ENCODE measurements around the gene APLP2. TPM values are rescaled to one million over a fixed set of nuclear protein-coding genes. Genes with fewer than 3 reads are reported as not detected.

The APLP2 gene
- total RNA-seq, 1 experiment from 2014 or later: 210 TPM

DNA sequence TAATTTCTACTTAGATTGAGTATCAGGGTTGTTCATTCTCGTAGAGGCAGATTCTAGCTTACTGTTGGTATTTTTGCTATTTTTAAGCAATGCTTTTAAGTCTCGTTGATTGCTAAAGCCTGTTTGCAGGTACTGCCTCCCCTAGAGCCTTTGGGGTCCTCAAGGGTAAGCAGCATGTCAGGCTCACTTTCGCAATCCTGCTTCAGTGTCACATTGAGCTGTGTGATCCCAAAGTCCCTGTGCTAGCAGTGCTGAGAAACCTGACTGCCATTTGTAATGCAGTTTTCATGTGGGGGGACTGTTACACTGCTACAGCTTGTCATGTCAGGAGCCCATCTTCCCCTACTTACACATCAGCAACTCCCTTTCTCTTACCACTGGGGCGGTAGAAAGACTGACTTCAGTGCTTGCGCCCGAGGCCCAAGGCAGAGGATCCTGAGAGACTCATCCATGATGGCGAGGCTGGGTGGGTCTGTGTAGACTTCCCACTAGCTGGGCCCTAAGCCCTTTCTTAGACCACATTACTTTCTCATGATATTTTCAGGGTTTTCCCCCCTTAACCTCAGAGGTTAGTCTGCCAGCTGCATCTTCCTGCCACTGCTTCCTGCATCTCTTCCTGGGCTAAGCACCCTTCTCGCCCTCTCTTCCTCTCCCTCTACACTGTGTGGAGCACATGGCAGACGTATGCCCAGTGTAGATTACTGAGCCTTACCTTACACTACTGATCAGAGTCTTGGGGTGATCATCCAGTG, 49.1 kb downstream of the APLP2 start:
- ChIA-PET POLR2A (no interaction called here), RAD21 (ENCODE audit: low non-redundant PET in 1 of 2, low total read pairs in 2 of 2, uncharacterized antibody in 2 of 2, unreplicated experiment in 2 of 2) (no interaction called here), CTCF (interaction anchor here (1.7 kb wide), 1 partner anchor 13 kb away, joined by 6 read pairs; no protein-coding TSS in a partner anchor)
- H3K27ac ChIP-seq (ENCODE audit: low read depth, low read length): no peak overlapping the region
- H3K79me2 ChIP-seq (ENCODE audit: insufficient read depth, low read length): no peaks in the 10 kb centered on the region; the same call in 1 of the 2 replicates
- ATAC-seq: no peak
- 0 out of 2 replicates have a peak, but pooled peaks cover 3% of the 10 kb centered on the region for H4K20me1 ChIP-seq (ENCODE audit: insufficient read depth)
- H3K4me2 ChIP-seq (ENCODE audit: low read length): no peak overlapping the region
- H3K9ac ChIP-seq (ENCODE audit: low read length): no peak overlapping the region
- no peak overlapping the region for H2AFZ ChIP-seq (ENCODE audit: low read depth, low read length, poor library complexity, severe bottlenecking)
- no peaks in the 10 kb centered on the region for H3K9me2 ChIP-seq (ENCODE audit: insufficient read depth)
- no peaks in the 10 kb centered on the region for H3K27me3 ChIP-seq (ENCODE audit: insufficient read depth, low read length)
- no peak overlapping the region for H3K4me3 ChIP-seq (replicated peaks in 1 of 2; ENCODE audit: low read depth in 1 of 2, low read length in 2 of 2)
- DNase-seq (ENCODE audit: low read depth, low spot score): no peak
- no TSS peak for BruUV-seq (replicated peaks)
- no peaks in the 10 kb centered on the region for H3K9me3 ChIP-seq (ENCODE audit: control insufficient read depth in 1 of 2, insufficient read depth in 1 of 2, low read depth in 1 of 2, low read length in 2 of 2)
- intact Hi-C loops (cut with micrococcal nuclease): no loop called here
- H3K4me1 ChIP-seq (ENCODE audit: control insufficient read depth in 1 of 2, insufficient read depth in 2 of 2, low read length in 2 of 2): peaks cover 6 to 37% of the 10 kb centered on the region in 2 experiments
- no peak for TF ChIP-seq ELF1 (IDR thresholded peaks at IDR 0.05; ENCODE audit: borderline replicate concordance, low read depth)
- no peak for TF ChIP-seq SIN3A (IDR thresholded peaks at IDR 0.05; ENCODE audit: low read depth)
- no peak for TF ChIP-seq EGR1 (IDR thresholded peaks at IDR 0.05; ENCODE audit: low read depth)
- TF ChIP-seq CEBPB (IDR thresholded peaks at IDR 0.05; ENCODE audit: low read depth): no peak
- no peak for TF ChIP-seq POLR2A (IDR thresholded peaks at IDR 0.05; ENCODE audit: borderline replicate concordance, extremely low read depth, insufficient read depth, insufficient read length)
- TF ChIP-seq, protein P1, sequence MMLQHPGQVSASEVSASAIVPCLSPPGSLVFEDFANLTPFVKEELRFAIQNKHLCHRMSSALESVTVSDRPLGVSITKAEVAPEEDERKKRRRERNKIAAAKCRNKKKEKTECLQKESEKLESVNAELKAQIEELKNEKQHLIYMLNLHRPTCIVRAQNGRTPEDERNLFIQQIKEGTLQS (IDR thresholded peaks at IDR 0.05): no peak
- TF ChIP-seq, protein P2, sequence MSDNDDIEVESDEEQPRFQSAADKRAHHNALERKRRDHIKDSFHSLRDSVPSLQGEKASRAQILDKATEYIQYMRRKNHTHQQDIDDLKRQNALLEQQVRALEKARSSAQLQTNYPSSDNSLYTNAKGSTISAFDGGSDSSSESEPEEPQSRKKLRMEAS (IDR thresholded peaks at IDR 0.05): no peak
- TF ChIP-seq, protein P3, sequence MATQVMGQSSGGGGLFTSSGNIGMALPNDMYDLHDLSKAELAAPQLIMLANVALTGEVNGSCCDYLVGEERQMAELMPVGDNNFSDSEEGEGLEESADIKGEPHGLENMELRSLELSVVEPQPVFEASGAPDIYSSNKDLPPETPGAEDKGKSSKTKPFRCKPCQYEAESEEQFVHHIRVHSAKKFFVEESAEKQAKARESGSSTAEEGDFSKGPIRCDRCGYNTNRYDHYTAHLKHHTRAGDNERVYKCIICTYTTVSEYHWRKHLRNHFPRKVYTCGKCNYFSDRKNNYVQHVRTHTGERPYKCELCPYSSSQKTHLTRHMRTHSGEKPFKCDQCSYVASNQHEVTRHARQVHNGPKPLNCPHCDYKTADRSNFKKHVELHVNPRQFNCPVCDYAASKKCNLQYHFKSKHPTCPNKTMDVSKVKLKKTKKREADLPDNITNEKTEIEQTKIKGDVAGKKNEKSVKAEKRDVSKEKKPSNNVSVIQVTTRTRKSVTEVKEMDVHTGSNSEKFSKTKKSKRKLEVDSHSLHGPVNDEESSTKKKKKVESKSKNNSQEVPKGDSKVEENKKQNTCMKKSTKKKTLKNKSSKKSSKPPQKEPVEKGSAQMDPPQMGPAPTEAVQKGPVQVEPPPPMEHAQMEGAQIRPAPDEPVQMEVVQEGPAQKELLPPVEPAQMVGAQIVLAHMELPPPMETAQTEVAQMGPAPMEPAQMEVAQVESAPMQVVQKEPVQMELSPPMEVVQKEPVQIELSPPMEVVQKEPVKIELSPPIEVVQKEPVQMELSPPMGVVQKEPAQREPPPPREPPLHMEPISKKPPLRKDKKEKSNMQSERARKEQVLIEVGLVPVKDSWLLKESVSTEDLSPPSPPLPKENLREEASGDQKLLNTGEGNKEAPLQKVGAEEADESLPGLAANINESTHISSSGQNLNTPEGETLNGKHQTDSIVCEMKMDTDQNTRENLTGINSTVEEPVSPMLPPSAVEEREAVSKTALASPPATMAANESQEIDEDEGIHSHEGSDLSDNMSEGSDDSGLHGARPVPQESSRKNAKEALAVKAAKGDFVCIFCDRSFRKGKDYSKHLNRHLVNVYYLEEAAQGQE (IDR thresholded peaks at IDR 0.05; ENCODE audit: low read depth): no peak
- TF ChIP-seq, protein P4, sequence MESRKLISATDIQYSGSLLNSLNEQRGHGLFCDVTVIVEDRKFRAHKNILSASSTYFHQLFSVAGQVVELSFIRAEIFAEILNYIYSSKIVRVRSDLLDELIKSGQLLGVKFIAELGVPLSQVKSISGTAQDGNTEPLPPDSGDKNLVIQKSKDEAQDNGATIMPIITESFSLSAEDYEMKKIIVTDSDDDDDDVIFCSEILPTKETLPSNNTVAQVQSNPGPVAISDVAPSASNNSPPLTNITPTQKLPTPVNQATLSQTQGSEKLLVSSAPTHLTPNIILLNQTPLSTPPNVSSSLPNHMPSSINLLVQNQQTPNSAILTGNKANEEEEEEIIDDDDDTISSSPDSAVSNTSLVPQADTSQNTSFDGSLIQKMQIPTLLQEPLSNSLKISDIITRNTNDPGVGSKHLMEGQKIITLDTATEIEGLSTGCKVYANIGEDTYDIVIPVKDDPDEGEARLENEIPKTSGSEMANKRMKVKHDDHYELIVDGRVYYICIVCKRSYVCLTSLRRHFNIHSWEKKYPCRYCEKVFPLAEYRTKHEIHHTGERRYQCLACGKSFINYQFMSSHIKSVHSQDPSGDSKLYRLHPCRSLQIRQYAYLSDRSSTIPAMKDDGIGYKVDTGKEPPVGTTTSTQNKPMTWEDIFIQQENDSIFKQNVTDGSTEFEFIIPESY (IDR thresholded peaks at IDR 0.05; ENCODE audit: extremely low read depth, insufficient replicate concordance, low read length): no peak
- TF ChIP-seq, protein P5, sequence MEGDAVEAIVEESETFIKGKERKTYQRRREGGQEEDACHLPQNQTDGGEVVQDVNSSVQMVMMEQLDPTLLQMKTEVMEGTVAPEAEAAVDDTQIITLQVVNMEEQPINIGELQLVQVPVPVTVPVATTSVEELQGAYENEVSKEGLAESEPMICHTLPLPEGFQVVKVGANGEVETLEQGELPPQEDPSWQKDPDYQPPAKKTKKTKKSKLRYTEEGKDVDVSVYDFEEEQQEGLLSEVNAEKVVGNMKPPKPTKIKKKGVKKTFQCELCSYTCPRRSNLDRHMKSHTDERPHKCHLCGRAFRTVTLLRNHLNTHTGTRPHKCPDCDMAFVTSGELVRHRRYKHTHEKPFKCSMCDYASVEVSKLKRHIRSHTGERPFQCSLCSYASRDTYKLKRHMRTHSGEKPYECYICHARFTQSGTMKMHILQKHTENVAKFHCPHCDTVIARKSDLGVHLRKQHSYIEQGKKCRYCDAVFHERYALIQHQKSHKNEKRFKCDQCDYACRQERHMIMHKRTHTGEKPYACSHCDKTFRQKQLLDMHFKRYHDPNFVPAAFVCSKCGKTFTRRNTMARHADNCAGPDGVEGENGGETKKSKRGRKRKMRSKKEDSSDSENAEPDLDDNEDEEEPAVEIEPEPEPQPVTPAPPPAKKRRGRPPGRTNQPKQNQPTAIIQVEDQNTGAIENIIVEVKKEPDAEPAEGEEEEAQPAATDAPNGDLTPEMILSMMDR (IDR thresholded peaks at IDR 0.05 in 2 of 3, conservative IDR thresholded peaks at IDR 0.05 in 1 of 3; ENCODE audit: borderline replicate concordance in 1 of 3, insufficient read depth in 1 of 3, low read depth in 2 of 3, low read length in 2 of 3): no peak
- H3K36me3 ChIP-seq (ENCODE audit: control insufficient read depth in 1 of 2, insufficient read depth in 2 of 2, low read length in 2 of 2): peaks cover 6 to 7% of the 10 kb centered on the region in 2 experiments; a peak in 3 of 4 replicates
